T-helper 17 cell (primary cell): ENCODE results near the gene GALR2. TPM values are rescaled to one million over a fixed set of nuclear protein-coding genes. Genes with fewer than 3 reads are reported as not detected.

Experiments
- ATAC-seq: fragments of 150-1000 bp; cut with Tn5 transposase; 2 replicates; pipeline ENCODE4 v1.10.0; 2021; ENCODE audit warnings: mild to moderate bottlenecking, moderate library complexity
- DNase-seq, 3 donors: peaks; one replicate each; pipeline versions ENCODE4 v3.0.0 to v3.0.0-alpha.2; 2020 to 2021
- H3K9me3 ChIP-seq: one replicate; pipeline ENCODE4 v1.7.0; 2013; ENCODE audit warnings: low read length, mild to moderate bottlenecking; ENCODE audit not compliant: control insufficient read depth, poor library complexity, severe bottlenecking
- H3K27ac Mint-ChIP-seq: one replicate; pipeline ENCODE4 v1.8.0; 2022; ENCODE audit warnings: mild to moderate bottlenecking, moderate library complexity, mixed read lengths
- H3K27me3 Mint-ChIP-seq: one replicate; pipeline ENCODE4 v1.8.0; 2022; ENCODE audit warnings: mixed read lengths
- H3K36me3 Mint-ChIP-seq: one replicate; pipeline ENCODE4 v1.8.0; 2022; ENCODE audit warnings: low read depth, mixed read lengths
- H3K4me1 Mint-ChIP-seq: one replicate; pipeline ENCODE4 v1.8.0; 2022; ENCODE audit warnings: mild to moderate bottlenecking, mixed read lengths
- H3K4me3 Mint-ChIP-seq: one replicate; pipeline ENCODE4 v1.8.0; 2022; ENCODE audit warnings: mild to moderate bottlenecking, moderate library complexity, mixed read lengths
- total RNA-seq, 4 donors: library from RNA in 2 of 4; stranded (reverse) in 2 of 4; gene quantifications; one replicate each; pipeline ENCODE4 v1.2.3 and lab custom pipeline; 2022 to 2026

GALR2 gene
- total RNA-seq, 2 donors from 2014 or later, result 0.55 to 0.96 TPM

GRCh38 chr17:76124582-76125390 is 50.2 kb downstream of the GALR2 start:
- H3K4me3 Mint-ChIP-seq, result no peak overlapping the region
- ATAC-seq (no peak), DNase-seq (no peak)
- H3K36me3 Mint-ChIP-seq, result no peaks in the 10 kb centered on the region
- no peaks in the 10 kb centered on the region for H3K27me3 Mint-ChIP-seq
- no peaks in the 10 kb centered on the region for H3K9me3 ChIP-seq
- no peak overlapping the region for H3K27ac Mint-ChIP-seq
- H3K4me1 Mint-ChIP-seq, result peaks cover 2% of the 10 kb centered on the region

- ATAC-seq (no peak), DNase-seq (no peak)
- peaks cover 2% of the 10 kb centered on the region for H3K4me1 Mint-ChIP-seq
- peak overlapping the region; percentile 57 for H3K4me3 Mint-ChIP-seq
- H3K27ac Mint-ChIP-seq, result no peak overlapping the region
- no peaks in the 10 kb centered on the region for H3K9me3 ChIP-seq
- no peaks in the 10 kb centered on the region for H3K36me3 Mint-ChIP-seq
- H3K27me3 Mint-ChIP-seq, result no peaks in the 10 kb centered on the region
Observed at GRCh38 chr17:76125391-76125675, 50.8 kb downstream of the GALR2 start.

- H3K9me3 ChIP-seq, result no peaks in the 10 kb centered on the region
- ATAC-seq, result no peak
- Mint-ChIP-seq H3K4me3 (no peak overlapping the region), H3K4me1 (peaks cover 2% of the 10 kb centered on the region), H3K27ac (no peak overlapping the region), H3K27me3 (no peaks in the 10 kb centered on the region), H3K36me3 (no peaks in the 10 kb centered on the region)
- DNase-seq, result no peak
Observed at GRCh38 chr17:76125922-76126321, 51.3 kb downstream of the GALR2 start.

Other genes with a start within 250 kb of the GALR2 start
- gene UNC13D, start 230.4 kb upstream of the GALR2 start, total RNA-seq, result 100 to 1,000 TPM; 164 TPM
- 100 to 1,000 TPM in 1 of 2 donors, 10 to 100 TPM in 1; 86.0 to 114 TPM for gene WBP2, start 219.4 kb upstream of the GALR2 start, total RNA-seq
- 1 to 10 TPM; 4.5 to 9.4 TPM for gene TRIM47, start 196.2 kb upstream of the GALR2 start, total RNA-seq
- gene TRIM65, start 177.8 kb upstream of the GALR2 start, total RNA-seq, result 10 to 100 TPM; 19.8 to 23.6 TPM
- gene MRPL38, start 169.9 kb upstream of the GALR2 start, total RNA-seq, result 100 to 1,000 TPM in 1 of 2 donors, 10 to 100 TPM in 1; 93.8 to 107 TPM
- 10 to 100 TPM; 20.0 to 22.3 TPM for gene FBF1, start 133.7 kb upstream of the GALR2 start, total RNA-seq
- gene ACOX1, start 95.6 kb upstream of the GALR2 start, total RNA-seq, result 10 to 100 TPM; 18.5 to 21.0 TPM
- 10 to 100 TPM; 10.3 to 13.4 TPM for gene TEN1, start 95.5 kb upstream of the GALR2 start, total RNA-seq
- 1 to 10 TPM; 2.9 to 4.6 TPM for gene CDK3, start 73.9 kb upstream of the GALR2 start, total RNA-seq
- gene EVPL, start 47.5 kb upstream of the GALR2 start, total RNA-seq, result under 1 TPM; 0.05 to 0.68 TPM
- 10 to 100 TPM; 80.4 to 89.2 TPM for gene SRP68, start 2.3 kb upstream of the GALR2 start, total RNA-seq
- gene ZACN, start 4.4 kb downstream of the GALR2 start, total RNA-seq, result under 1 TPM in 1 of 2 donors, not detected in 1; 0.68 TPM
- gene EXOC7, start 29.0 kb downstream of the GALR2 start, total RNA-seq, result 10 to 100 TPM; 80.7 to 85.3 TPM
- gene FOXJ1, start 66.5 kb downstream of the GALR2 start, total RNA-seq, result 1 to 10 TPM; 1.3 to 2.1 TPM
- gene RNF157, start 165.7 kb downstream of the GALR2 start, total RNA-seq, result 10 to 100 TPM; 43.5 to 45.3 TPM
- 100 to 1,000 TPM; 201 to 252 TPM for gene UBALD2, start 190.6 kb downstream of the GALR2 start, total RNA-seq
- gene QRICH2, start 233.5 kb downstream of the GALR2 start, total RNA-seq, result 1 to 10 TPM; 1.7 to 3.6 TPM